HG02588 (cell line): ENCODE measurements around the gene PPIB.

Experiments
- ATAC-seq: cut with Tn5 transposase; IDR thresholded peaks from one replicate; pipeline ENCODE4 v1.9.1; 2021; ENCODE audit warnings: mild to moderate bottlenecking, moderate library complexity; ENCODE audit not compliant: unreplicated experiment

The PPIB gene

DNA sequence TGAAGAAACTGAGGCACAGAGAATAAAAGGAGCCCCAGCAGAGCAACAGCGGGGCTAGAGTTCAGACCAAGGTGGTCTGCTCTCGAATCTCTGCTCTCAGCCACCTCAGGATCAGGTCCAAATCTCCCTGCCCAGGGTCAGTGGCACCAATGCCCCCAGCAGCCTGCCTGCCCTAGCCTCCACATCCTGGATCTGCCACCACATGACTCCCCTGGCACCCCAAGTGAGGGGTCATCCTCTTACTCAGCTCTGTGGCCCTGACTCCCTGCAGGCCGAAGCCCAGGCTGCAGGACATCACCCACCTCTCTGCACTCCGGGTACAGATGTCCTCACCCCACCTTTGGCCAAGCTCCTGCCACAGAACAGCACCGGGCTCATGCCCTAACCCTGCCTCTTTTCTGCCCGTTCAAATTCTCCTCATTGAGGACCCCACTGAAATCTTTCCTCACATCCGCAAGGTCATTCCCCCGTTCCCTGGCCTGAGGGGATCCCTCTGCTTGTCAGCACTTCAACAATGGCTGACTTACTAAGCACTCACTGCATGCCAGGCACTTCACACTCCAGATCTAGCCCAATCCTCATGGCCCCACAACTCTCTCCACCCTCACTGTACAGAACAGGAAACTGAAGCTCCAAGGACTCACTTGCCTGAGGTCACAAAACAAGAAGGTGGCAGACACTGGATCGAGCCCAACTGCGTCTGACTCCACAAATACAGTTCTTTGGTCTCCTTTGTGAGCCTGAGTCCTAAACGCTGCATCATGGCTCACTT is 4.3 kb downstream of the PPIB start:
- ATAC-seq = no peak

DNA sequence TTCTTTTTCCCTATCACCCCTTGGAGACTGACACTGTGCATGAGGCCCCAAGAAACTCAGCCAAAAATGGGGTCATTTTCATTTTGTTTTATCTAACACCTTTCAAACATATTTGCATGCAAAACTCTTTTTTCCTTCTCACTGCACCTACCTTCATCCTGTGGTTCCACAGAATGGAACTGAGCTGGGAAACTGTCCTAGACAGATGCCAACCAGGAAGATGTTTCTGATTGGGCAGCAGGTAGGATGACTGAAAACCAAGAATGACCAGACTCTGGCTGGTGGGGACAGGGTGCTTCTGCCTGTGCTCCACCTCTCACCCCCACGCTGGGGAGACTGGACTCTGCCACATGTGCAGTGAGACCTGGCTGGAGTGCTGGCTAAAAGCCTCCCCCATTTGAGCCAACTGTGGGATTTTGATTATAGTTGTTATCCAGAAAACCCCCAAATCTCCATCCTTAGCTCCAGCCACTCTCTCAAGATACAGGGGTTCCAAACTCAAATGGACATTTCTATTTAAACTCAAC is 5.2 kb downstream of the PPIB start:
- no peak for ATAC-seq

DNA sequence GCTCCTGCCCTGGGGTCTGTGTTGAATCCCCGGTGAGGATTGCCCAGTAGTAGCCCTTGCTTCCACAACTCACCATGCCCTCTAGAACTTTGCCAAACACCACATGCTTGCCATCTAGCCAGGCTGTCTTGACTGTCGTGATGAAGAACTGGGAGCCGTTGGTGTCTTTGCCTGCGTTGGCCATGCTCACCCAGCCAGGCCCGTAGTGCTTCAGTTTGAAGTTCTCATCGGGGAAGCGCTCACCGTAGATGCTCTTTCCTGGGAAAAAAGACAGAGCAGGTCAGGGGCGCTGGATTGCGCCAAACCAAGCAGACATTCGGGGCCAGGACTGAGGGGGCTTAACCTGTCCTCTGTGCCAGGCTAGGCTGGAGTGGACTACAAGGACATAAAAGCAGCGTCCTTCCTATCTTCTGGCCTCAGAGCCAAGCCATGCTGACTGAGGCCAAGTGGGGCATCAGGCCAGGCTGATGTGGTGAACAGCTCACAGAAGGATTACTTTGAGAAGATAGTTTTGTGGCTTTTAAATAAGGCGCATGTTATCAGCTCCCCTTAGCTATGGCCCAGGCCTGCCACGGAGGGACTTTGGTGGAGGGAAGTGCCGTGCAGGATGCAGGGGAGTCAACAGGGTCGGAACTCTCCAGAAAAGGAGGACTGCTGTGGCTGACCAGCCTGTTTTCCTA is 6.0 kb downstream of the PPIB start:
- no peak for ATAC-seq

DNA sequence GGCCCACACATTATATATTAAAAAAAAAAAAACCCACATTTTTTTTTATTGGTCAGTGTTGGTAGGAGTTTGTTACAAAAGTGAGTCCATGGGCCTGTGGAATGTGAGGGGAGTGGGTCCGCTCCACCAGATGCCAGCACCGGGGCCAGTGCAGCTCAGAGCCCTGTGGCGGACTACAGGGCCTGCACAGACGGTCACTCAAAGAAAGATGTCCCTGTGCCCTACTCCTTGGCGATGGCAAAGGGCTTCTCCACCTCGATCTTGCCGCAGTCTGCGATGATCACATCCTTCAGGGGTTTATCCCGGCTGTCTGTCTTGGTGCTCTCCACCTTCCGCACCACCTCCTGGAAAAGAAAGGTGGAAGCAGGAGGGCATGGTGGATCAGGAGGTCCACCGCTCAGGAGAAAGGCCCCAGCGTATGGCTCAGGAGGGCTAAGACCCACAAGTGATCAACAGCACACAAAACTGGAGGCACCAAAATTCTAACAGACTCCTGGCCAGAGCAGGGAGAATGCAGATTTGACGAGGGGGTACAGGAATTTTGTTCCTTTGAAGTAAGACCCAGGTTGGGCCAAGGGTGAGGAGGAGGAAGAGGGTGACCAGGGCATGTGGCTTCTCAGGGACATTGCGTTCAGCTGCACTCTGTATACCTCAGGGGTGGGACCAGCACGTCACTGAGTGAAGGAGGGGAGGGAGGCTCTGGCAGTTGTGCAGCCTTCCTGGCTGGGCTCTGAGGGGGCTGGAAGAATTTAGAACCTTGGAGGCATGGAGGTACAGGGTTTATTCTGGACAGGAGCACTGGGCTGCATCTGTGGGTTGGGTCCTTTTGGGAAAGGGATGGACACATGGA is 6.8 kb downstream of the PPIB start:
- ATAC-seq = no peak

DNA sequence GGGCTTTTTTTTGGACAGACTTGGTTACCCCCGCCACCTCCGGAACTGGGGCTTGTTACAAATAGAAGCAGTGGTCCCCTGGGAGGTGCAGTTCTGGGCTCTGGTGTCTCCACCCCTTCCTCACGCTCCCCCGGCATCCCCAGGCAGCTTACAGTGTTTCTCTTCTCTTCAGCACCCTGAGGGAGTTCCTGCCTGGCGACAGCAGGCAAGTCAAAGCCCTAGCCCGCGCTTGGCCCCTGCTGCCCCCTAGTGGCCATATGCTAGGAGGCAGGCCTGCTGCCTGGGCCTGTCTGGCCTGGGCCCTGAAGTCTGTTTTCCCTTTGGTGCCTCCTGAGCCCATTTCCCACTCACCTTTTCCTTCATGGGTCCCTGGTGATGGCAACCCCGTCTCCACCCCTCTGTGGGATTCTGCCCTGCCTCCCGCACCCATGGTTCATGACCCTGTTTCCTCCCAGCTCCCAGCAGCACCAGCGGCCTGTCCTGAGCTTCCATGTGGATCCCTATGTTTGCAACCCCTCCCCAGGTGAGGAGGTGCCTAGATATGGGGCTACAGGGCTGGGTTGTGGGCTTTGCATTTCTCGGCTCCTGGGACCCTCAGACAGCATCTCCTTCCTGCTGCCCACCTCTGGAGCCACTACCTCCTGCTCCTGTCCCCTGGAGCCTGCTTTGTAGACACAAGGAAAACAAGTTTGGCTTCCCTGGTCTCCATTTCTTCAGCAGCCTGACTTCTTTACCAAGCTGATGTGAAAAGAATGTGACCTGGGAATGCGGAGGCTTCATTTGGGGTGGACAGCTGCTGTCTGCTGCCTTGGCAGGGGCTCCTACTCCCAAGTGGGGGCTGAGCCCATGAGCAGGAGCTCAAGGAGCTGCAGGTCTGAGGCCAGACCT is 9.1 kb downstream of the PPIB start:
- ATAC-seq = peak; percentile 58

DNA sequence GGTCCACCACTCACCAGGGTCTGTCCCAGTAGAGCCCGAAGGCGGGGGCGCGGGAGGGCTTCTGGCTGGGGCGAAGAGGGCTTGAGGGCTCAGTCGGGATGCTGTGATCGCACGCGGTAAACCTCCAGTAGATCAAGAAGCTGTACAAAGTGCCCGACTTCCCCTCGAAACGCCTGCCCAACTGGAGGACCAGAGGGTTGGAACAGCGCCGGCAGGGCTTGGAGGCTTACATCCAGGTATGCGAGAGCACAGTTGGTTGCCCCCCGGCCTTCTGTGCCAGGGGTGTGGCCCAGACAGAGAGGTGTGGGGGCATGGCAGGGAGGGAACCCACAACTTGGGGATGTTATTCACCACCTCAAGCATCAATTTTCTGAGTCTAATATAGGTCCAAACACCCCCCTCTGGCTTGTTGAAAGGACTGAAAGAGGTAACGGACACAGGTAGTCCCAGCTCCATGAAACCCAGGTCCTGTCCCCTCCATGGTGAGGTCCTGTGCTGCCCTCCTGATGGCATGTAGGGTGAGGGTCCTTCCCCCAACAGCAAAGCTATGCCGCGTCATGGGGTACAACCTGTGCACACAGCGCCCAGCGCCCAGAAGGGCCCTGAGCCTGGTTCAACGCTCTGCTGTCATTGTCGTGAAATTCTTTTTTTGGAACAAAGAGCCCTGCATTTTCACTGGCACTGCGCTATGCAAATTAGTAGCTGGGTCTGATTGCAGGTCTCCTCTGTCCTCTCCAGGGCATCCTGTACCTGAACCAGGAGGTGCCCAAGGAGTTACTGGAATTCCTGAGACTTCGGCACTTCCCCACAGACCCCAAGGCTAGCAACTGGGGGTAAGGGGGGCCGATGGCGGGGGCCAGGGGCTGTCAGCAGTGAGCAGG is 10.1 kb downstream of the PPIB start:
- peak; percentile 6 for ATAC-seq

DNA sequence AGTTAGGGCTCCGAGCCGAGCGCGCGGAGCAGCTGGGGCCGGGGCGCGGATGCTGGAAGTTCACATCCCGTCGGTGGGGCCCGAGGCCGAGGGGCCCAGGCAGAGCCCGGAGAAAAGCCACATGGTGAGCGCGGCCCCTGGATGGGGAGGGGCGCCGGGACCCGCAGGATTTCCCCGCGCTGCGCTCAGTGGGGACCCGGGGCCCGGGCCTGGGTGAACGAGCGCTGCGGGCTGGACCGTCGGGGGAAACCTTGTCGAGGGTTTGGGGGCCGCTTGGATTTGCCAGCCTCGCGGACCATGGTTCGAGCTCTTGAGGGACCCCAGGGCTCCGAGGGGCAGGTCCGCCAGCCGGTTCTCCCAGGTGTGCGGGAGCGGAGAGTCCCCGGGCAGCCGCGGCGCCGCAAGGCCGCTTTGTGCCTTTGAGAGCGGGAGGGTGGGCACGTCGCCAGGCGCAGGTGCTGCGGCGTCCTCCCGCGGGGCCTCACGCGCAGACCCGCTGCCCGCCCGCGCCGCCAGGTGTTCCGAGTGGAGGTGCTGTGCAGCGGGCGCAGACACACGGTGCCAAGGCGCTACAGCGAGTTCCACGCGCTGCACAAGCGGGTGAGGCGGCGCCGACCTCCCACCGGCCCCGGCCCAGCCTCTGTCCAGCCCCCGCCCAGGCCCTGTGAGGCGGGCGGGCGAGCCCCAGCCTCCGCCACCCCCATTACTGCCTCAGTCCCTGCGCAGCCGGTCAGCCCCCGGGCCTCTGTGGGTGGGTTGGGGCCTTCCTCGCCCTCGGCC is 10.9 kb downstream of the PPIB start, which contains the start of gene SNX22:
Gene SNX22, plus strand, starts transcription at position 5 of the 780 bp plus-strand sequence. Its CDS starts 45 bp downstream, at position 50.
- peak; percentile 18 for ATAC-seq

DNA sequence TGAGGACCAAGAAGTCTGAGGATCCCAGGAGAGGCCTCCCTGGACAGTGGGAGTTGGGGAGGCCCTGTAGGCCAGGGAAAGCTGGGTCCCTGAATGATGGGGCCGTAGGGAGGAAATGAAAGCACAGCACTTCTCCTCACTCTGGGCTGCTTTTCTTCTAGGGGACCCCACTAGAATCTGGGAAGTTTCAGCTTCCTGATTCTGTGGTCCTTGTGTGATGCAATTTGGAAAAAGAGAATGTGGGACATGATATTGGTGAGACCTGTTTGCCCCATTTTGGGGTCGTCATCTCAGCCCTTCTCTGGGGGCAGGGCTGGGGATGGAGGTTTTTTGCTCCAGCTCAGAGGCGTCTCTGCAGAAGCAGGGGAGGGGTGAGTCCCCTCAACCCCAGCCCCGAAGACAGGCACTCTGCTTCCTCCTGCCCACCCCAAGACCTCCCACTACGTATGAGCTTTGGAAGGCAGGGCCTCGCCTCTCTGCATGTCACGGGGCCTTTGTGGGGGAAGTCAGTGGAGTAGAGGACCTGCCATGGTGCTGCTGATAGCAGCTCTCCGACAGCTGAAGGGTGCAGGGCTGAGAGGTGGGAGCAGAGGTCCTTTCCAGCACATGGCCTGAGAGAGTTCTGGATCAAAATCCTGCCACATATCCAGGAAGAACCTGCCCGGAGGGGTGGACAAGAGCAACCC is 12.8 kb downstream of the PPIB start:
- no peak for ATAC-seq

DNA sequence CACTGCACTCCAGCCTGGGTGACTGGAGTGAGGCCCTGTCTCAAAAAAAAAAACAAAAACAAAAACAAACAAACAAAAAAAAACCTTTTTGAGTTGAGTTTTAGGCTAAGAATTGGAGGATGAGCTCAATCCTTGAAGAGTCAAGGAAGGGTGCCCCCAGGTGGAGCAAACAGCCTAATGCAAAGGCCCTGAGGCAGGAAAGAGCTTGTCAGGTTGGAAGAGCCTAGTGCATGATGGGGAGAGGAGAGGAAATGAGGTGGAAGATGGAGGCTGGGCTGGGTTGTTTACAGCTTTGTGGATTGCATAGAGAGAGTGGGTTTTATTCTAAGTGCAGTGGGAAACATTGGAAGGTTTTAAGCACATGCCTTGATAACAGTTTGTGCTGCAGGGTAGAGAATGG is 13.4 kb downstream of the PPIB start:
- ATAC-seq = no peak

DNA sequence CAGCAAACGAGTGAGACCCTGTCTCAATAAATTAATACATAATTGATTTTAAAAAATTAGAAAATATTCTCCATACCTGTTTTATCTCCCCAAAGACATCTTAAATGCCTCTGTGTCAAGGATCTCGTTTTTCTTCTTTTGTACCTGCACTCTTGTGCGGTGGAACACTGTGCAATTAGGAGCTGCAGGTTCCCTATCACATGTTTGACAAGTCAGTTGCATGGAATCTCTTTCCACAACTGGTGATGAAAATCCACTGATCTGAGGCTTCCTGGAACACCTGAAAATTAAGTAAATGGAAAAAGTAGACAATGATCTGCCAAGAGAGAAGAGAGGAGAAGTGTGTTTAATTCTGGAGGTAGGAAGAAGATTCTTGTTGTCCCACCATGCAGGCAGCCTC is 14.2 kb downstream of the PPIB start:
- ATAC-seq = no peak

DNA sequence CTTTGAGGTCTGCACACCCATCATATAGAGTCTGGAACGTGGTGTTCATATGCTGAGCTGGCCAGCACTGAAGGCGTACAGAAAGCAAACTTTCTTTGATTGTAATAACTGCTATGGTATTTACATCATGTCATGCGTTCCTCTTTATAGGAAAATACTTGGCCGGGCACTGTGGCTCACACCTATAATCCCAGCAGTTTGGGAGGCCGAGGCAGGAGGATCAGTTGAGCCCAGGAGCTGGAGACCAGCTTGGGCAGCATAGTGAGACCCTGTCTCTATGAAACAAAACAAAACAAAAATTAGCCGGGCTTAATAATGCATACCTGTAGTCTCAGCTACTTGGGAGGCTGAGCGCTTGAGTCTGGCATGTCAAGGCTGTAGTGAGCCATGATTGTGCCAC is 14.7 kb downstream of the PPIB start:
- no peak for ATAC-seq

DNA sequence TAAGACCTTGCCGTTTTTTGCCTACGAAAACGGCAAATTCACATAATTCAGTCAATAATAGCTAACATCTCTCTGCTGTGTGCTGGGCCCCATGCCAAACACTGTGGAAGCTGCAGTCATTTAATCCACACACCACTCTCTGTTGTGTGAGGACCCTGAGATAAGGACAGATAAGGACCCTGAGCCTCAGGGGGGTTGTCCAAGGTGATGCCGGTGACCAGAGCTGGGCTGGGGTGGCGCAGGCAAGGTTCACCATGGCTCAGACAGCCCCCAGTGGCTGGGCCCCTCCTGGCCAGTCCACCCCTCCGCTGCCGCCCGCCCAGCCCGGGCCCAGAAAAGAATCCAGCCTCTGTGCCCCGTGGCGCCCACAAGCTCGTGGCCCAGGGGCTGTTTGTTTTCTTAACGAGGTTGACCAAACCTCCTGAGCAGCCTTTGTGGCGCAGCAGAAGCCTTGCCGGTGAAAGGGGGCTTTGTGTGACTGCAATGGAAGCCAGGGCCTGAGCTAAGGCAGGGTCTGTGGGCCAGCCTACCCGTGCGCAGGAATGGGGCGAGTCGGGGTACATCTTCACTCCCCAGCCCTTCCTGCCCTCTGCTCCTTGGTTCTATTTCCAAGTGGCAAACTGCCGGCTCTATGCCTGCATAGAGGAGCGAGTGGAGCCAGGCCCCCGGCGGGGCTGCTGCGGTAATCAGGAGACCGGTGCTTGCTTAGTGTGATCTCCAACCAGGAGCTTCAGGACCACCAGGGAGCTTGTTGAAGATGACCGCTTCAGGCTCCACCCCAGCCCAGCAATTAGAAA is 15.7 kb downstream of the PPIB start:
- ATAC-seq = no peak

DNA sequence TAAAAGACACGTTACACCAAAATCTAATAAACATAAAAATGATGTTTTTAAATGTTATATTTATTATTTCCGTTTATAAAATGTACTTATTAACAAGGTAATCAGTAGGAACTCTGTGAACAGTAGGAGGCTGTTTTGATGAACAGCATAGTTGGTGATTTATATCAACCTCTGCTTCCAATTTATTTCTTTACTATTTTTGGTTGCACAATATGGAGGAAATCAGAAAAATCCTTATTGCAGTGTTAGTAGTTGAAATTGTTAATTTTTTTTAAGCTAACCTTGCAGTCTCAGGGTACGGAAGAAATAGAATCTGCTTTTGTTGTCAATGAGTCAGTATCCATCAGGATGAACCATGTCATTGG is 16.3 kb downstream of the PPIB start:
- ATAC-seq = no peak

DNA sequence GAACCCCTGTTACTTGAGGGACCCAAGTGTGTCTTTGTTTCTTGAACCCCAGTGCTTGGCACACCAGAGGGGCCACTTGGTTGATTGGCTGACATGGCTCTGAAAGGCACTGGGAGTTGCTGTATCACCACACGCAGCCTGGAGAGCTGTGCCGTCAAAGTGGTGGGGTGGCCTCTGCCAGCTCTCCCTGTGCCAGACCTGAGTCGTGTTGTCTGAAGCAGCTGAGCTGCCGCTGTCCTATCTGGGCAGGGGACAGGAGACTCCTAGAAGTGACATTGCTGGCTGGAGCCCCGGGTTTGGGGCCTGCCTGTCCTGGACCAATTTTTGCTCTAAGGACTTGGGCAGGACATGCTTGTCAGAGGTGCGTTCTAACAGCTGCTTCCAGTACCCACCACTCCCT is 16.8 kb downstream of the PPIB start:
- no peak for ATAC-seq

DNA sequence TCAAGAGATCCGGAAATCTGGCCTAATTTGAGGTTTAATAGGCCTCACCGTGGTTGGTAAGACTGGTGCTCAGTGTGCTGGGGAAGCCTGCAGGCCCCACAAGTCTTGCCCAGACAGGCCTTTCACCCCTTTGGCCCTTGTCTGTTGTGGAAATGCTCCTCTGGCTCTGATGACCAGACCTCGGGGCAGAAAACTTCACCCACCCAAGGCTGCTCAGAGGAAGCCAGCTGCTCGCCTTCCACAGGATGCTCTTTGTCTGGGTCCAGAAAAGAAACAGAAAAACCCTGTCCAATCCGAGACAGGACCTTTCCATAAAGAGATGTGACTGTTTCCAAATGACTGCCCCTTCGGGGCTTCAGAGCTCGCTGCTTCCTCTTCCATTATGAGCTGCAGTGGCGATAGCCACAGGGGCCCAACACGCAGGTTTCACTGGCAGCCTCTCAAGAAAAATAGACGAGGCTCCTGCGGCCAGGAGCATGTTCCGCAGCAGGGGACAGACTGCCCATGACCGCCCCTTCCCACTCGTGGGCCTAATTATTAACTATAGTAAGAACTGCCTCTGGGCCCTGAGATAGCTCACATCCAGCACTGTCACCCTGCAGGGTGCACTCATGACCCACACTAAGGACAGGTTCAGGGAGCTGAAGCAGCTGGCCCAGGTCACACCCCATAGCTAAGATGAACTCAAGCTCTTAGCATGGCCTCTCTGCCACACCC is 18.1 kb downstream of the PPIB start:
- peak; percentile 65 for ATAC-seq

DNA sequence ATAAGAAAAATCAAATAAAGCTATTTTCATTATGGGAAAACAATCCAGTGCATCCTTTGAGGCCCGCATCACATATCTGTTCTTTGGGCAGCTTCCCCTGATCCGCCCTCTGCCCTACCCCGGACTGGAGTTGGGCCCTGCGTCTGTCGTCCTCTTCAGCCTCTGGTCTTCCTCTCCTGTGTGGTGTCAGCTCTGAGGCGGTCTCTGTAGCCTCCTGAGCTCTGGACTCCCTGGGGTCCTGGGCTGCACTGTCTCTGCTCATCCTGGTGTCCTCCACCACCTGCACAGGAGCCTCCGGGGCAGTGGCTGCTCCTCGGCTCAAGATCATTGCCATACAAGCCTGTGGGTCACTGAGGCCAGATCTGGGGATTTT is 18.6 kb downstream of the PPIB start:
- ATAC-seq = no peak

DNA sequence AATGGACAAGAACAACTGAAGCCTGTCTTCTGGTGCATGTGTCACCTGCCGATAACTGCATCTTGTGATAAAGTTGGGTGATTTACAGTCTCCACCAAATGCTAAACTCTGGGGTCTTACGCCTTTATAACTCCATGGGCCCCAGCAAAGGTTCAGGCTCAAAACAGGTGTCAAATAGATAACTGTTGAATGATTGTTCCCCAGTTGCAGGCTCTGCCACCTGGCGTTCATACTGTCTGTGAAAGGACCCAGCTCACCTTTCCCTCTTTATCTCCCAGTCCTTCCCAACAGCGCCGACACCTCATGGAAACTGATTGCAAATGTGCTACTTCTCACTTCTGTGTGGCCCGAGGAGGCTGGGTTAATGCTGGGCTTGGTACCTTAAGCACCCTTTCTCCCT is 19.5 kb downstream of the PPIB start:
- ATAC-seq = no peak
